ENCODE measurements around the gene MKNK2.
A peak's percentile ranks its signal among the peaks of the same experiment; 100 is the strongest.

MKNK2 gene

DNA sequence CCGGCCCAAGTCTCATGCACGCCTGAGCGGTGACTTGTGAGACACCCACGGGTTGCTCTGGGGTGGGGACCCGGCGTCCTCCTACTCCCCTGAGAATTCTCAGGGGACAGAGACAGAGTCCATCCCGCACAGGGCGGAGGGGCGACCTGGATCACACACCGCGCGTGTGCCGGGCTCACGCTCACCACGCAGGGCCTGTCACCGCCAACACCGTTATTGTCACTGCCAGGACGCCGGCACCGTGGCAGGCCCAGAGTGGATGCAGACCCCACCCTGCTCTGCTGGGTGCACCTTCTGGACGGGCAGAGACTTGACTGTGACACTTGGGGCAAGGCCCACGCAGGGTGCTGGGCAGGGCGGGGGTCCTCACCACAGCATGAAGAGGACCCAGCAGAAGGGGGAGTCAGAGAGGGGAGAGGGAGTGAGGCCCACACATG is 28.8 kb upstream of the MKNK2 start:
- DNase-seq, result no peak

DNA sequence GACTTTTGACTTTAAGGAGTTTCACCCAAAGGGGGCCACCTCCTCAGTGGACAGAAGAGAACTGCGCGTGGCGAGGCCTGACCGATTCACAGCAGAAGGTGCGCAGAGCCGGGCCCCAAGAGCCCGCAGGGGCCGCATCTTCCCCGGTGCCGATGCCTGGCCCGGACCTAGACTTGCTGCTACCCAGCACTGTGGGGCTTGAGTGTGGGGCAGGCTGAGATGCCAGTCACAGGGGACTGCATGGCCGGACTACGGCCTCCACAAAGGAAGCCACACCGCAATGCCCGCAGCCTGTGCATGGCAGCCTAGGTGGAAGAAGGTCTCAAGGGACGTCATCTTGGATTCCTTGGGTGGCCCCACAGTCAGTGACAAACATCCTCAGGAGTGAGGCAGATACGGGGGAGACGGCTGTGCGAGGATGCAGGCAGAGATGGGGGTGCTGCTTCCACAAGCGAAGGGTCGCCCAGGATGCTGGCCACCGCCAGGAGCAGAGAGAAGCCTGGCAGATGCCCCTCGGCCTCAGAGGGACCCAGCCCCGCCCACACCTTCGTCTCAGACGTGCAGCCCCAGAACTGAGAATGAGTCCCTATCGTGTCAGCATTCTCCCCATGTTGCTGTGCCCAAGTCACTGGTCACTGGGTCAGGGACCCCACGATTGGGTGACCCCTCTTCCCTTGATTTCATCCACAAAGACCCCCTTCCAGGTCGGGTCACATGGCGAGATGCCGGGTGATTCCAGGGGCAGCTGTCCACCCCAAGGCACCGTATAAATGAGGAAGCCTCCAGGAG is 28.2 kb upstream of the MKNK2 start:
- no peak for DNase-seq

DNA sequence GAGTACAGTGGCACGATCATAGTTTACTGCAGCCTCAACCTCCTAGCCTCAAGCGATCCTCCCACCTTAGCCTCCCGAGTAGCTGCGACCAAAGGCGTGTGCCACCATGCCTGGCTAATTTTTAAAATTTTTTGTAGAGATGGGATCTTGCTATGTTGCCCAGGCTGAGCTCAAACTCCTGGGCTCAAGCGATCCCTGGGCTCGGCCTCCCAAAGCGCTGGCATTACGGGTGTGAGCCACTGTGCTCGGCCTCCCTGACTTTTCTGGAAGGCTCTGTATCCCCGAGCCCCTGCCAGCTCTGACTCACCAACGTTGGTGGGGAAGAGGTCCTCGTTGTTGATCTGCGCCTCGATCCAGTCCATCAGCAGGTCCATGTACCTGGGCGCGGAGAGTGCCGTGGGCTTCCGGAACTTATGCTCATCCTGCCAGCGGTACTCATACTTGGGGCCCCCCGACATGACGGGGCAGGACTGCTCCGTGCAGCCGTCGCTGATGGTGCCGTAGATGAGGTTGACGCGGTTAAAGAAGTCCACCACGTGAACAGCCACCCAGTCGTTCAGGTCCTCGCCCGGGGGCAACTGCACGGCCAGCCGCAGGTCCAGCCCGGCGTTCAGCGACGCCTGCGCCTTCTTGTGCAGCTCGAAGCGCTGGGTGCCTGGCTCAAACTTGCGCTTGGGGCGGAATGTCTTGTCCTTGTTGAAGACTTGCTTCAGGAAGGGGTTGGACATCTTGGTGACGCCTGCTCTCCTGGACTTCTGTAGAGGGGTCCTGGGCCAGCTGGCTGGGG is 27.0 kb upstream of the MKNK2 start:
- DNase-seq, result no peak

DNA sequence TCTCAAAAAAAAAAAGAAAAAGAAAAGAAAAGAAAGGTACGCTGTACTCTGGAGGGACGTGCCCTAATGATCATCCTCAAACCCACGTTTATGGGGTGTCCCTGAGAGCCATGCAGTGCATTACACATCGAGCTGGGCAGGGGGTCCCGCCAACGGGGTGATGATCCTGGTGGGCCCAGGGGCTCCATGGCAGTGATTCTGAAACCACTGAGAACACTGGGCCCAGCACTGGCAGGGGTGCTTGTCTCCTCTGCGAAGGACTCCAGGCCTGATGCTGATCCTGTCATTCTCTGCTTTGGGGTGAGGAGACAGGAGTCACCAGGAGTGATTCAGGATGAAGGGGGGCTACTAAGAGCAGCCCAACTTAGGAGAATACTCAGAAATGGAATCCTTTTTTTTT is 26.4 kb upstream of the MKNK2 start:
- no peak for DNase-seq

DNA sequence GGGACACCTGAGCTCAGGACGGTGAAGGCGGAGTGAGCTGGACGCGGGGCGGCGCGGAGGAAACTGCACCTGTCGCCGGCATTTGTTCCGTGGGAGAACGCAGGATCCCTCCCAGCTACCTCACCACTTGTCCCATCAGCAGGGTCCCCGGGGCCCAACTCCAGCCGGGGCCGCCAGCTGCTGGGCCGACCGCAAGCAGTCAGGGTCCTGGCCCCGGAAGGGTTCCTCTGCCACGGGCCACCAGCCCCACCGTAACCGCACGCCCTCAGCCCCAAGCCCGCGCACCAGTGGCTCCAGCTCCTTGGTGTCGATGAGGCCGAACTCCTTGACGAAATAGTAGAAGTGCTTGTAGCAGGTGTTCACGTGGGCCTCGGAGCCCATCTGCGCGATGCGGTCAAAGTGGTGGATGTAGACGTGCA is 25.5 kb upstream of the MKNK2 start:
- DNase-seq, result no peak

DNA sequence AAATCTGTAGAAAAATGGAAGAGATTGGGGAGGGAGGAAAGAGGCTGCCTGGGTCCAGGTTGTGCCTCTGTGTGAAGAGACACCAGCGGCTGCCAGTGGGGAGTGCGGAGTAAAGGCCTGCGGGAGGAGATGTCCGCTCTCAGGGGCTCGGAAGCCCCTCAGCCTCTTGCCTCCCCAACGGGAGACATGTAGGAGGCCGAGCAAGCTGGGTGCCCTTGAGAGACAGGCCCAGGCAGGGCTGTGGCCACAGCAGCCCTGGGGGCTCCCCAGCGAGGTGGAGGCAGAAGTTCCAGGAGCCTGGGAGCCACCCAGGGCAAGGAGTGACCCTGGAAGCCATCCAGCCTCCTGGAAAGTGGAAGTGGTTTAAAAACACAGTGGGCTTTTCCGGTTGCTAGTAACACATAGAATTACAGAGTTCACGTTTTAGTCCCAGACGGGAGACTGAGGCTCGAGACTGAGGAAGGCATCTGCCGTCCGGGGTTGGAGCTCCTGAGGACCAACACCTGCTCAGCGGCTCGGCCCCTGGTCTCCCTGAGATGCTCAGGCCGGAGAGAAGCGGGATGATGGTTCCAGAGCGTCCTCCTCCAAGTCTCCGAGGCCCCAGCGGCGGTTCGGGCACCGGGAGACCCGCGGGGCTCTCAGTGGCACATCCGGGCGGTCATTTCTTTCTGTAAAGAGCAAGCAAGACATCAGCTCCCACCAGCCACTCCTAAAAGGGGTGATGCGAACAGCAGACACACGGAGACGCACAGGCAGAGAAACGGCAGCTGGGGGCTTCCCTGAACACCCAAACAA is 21.9 kb upstream of the MKNK2 start:
- no peak for DNase-seq

DNA sequence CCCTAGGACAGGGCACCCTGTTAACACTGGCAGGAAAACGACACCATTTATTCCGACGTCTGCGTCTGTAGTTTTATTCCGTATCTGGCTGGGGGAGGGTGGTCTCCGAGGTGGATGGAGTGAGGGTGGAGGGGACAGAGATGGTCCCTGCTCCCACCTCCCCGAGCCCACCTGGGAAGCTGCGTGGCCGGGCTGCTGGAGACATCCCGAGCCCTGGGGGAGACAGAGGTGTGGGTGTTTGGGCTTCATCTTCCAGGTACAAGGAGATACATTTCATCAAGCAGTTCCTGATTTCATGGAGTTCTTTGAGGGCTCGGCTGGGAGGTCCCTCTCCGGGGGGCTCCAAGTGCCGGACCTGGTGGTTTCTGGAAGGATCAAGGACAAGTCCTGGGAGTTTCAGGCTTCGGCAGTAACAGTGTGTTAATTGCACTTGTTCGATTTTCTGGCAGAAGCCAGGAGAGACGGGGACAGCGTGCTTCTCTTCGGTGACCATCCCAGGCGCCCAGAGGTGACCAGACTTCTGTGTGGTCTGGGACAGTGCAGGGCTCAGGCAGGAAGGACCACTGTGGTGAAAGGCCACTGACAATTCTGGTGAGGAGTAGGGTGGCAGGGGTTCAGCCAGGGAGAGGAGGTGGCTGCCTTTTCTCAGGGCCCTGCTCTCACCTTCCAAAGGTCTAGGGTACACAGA is 20.1 kb upstream of the MKNK2 start:
- no peak for DNase-seq

DNA sequence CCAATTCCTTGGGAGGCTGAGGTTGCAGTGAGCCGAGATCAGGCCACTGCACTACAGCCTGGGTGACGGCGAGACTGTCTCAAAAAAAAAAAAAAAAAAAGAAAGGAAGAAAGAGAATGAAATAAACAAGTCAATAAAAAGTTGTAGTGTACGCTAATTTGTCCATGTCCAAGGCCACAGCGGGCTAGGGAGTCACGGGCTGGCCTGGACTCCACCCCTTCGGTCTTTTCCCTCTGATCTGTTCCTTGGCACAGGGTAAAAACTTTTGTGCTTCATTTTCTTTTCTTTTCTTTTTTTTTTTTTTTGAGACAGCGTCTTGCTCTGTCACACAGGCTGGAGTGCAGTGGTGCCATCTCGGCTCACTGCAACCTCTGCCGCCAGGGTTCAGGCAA is 19.4 kb upstream of the MKNK2 start:
- no peak for DNase-seq

DNA sequence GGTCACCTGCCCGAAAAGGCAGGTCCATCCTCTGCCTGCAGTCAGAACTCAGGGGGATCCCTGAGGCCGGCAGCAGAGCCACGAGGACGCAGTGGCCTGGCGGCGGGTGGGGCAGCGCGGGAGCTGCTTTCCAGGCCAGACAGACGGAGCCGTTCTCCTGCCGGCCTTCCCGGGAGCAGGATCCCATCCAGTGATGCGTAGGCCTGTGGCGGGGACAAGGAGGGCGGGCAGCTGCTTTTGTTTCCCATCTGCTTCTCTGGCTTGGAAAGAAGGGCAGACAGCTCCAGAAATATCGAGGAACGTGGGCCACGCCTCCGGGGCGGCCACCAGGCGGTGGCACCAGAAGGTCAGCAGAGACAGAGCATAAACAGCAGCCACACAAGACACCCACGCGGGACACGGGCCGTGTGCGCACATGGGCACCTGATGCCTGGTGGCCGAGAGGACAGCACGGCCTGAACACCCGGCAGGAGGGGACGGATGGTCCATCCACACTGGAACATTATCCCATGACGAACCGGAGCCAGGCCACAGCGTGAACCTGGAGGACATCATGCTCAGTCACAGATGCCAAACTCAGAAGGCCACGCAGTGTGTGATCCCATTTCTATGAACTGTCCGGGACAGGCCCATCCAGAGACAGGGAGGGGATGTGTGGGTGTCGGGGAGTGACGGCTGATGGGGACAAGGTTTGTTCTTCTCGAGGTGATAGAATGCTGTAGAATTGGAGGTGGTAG is 13.9 kb upstream of the MKNK2 start:
- no peak for DNase-seq

DNA sequence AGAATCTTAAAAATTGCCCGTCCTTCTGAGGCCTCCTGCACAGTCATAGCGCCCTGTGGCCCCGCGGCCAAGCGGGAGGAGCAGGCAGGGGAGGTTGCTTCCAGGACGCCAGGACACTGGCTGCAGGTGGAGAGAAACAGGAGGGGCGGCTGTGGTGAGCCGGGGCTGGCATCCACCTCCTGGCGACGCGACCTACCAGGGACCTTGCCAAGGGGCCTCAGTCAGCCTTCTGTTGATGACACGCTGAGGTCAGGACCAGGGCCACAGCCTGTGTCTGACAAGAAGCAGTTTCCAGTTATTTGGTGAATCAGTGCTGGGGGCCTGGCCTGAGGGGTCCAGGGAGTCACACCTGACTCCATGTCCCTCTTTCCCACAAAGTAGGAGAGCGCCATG is 13.3 kb upstream of the MKNK2 start:
- no peak for DNase-seq

DNA sequence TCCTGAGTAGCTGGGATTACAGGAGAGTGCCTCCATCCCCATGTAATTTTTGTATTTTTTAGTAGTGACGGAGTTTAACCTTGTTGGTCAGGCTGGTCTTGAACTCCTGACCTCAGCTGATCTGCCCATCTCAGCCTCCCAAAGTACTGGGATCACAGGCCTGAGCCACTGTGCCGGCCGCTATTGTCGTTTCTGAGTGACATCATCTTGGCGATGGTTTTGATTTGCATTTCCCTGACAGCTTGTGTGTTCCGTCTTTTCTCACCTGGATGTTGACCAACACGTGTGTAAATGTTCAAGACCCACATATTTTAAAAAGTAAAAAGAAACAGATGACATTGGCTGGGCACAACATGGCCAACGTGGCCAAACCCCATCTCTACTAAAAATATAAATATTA is 12.8 kb upstream of the MKNK2 start:
- DNase-seq, result no peak

DNA sequence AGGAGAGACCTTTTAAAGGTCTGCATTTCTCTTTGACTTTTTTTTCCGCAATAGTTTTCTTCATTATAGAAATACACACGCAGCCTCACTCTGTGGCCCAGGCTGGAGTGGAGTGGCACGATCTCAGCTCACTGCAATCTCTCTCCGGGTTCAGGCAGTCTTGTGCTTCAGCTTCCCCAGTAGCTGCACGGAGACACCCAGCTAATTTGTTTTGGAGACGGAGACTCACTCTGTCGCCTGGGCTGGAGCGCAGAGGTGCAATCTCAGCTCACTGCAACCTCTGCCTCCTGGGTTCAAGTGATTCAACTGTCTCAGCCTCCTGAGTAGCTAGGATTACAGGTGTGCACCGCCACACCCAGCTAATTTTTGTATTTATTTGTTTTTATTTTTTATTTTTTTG is 11.7 kb upstream of the MKNK2 start:
- DNase-seq, result no peak

DNA sequence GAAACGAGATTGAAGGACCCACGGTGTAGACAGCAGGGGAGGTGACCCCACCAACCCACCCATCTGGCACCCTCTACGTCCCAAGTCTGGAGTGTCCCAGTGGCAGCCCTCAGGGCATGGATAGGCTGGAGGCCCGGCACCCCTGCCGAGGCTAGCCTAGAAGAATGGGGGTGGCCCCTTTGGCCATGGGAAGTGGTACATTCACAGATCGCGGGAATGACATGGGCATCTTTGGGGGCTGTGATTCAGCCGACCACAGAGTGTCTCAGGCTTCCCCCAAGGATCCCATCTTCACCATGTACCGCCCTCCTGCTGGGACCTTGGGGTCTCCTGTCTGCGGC is 11.3 kb upstream of the MKNK2 start:
- no peak for DNase-seq

DNA sequence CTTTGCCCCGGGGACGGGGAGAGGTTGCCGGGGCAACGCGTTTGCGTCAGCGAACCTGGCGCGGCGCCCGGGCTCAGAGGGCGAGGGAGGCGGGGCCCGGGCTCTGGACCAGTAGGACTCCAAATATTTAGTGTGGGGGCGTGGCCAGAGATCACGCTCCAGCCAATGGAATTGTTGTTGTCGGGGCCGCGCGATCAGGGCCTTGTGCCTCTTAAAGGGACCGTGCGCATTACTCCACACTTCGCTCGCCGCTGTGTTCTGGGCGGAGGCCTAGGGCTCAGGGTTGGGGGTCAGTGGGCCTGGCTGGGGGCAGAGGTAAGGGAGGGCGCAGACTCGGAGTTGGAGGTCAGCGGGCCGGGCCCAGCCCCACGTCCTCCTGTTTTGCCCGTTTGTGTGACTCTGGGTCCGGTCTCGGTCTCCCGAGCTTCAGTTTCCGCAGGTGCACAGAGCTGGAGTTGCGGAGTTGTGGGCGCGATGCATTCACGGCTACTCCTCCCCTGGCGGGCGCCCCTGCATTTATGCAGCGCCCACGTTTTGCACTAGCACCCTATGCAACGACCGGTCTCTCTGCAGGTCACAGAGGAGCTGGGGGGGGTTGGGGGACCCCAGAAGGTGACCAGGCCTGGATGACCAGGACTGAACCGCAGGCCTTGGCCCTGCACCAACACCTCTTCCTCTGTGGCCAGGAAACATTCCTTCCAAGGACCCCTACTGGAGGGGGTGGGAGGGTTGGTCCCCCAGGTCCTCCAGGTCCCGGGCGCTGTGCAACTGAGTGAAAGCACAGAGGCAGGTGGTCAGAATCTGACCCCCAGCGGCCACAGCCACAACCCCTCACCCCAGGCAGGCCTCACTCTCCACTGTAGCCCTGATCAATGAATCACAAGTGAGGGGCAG is 10.7 kb upstream of the MKNK2 start:
- peak; percentile 99 for DNase-seq

DNA sequence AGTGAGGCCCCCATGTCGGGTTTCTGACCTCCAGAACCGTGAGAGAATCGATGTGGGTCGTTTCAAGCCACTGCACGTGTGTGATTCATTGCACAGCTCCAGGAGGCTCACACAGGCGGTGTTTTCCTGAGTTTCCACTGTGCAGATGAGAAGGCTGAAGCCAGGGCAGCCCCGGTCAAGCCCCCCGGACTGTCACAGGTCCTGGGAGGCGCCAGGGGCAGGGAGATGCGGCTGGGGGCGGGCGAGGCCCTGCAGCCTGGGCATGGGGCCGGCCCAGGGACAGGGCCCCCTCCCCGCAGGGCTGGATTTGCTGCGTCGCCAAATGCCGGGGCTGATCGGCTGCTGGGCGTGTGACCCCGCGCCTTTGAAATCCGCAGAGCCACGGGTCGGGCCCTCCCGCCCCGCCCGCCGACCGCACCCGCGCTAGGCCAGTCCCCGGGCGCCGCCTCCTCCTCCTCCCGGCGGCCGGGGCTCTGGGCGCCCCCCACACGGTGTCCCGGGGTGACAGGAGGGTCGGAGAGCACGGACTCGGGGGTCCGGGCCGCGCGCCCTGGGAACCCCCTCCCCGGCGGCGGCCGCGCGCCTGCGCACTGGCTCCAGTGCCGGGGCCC is 9.9 kb upstream of the MKNK2 start:
- no peak for DNase-seq

DNA sequence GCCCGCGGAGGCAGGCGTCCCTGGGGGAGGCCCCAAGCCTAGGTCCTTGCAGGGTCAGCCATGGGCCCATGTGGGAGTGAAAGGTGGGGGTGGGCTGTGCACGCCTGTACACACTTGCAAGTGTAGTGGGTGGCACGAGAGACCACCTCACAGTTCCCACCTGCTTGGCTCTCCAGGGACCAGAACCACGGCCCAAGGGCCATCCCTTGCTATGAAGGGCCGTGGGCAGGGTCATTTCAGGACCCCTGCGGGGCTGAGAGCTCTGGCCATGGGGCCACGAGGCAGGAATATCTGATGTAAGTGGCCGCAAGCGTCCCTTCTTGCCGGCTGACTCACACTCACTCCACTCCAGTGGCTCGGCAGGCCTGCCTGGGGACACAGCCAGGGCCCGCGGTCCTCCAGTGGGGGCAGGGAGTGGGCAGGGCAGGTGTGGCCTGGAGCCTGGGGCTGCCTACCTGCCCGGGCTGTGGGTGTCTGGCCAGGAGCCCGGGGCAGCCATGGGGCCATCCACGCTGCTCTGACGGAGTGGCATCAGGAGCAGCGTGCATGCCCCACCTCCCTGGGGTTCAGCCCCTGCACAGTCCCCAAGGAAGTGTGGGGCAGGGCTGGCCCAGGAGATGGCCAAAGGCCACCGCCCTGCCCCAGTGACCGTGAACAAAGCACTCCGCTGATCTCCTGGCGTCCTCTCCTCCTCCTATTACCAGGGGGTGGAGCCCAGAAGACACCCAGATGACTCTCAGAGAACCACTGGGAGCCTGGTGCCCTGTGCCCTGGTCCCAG is 8.6 kb upstream of the MKNK2 start:
- DNase-seq, result no peak

DNA sequence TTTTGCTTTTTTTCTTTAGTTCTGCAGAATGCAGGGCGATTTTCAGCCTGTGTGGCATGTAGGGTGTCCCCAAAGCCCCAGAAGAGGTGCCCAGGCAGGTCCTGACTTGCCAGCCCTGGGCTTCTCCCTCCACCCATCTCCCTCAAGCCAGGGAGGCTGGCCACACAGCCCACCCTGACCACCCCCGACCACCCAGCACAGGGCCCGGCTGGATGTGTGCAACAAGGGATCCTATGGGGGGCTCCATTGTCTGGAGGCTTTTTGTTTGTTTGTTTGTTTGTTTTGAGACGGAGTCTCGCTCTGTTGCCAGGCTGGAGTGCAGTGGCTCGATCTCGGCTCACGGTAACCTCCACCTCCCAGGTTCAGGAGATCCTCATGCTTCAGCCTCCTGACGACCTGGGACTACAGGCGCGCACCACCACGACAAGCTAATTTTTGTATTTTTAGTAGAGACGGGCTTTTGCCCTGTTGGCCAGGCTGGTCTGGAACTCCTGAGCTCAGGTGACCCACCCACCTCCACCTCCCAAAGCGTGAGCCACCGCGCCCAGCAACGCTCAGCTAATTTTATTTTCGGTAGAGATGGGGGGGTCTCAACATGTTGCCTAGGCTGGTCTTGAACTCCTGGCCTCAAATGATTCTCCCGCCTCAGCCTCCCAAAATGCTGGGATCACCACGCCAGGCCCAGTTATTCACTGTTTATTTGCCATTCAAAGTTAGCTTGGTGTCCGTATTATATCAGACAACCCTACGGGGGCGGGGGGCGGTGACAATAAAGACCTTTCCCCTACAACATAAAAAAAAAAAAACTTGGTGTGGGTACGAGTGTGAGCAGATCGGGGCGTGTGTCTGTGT is 7.8 kb upstream of the MKNK2 start:
- DNase-seq, result no peak

DNA sequence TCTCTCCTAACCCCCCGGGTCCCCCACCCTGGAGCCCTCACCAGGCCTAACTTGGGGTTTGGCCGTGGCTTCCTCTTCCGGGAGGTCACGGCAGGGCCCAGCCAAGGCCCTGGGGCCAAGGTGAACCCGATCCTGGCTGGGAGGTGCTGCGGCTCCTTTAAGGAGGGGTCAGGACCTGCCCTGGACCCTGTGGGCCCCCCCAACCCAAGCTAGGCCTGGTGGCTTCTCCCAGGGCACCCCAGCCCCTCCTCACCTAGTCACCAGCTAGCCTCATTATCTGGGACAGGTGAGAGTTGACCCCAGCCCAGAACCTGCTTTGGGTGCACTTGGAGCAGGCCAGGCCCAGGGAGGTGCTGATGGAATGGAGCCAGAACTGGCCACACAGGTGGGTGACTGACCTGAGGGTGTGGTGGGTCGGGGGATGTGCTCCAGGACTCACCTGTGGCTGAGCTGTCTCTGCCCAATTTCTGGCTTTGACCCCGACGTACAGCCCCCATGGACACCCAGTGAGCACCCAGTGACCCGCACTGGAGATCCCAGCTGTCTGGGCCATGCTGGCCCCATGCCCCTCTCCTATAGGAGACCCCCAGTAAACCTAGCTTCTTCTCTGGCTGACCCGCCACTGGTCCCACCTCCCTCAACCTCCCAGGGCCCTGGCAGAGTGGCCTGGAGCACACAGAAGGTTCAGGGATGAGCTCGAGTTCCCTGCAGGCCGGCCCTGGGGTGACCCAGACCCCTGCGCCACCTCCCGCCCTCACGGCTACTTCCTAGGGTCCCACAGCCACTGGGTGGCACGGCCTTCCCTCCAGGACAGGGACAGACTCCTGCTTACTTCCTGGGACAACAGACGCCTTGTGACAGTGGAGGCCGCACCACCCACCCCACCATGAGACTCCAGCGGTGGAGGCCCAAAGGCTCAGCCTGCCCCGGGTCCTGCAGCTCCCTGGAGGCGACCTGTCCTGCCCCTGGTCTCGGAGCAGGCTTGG is 6.7 kb upstream of the MKNK2 start:
- no peak for DNase-seq

Data from activated T-cell treated with anti-CD3 and anti-CD28 coated beads for 4 hours (primary cell).